K562 (cell line): ENCODE measurements around the gene LRMDA. TPM values are rescaled to one million over a fixed set of nuclear protein-coding genes. Genes with fewer than 3 reads are reported as not detected.

Experiments
- ARID1B ChIP-seq: fragments of 450-650 bp; IDR thresholded peaks from 2 replicates; pipeline ENCODE4 v1.6.1; 2016; ENCODE audit warnings: antibody characterized with exemption, mild to moderate bottlenecking, inconsistent platforms
- ATF6 ChIP-seq: sonication (generic); formaldehyde crosslinking; IDR thresholded peaks from 2 replicates; pipeline ENCODE4 v1.4.0; 2020; ENCODE audit warnings: mild to moderate bottlenecking, missing genetic modification reagents
- CHAMP1 ChIP-seq: fragments of 450-650 bp; IDR thresholded peaks from 2 replicates; pipeline ENCODE4 v1.6.1; 2016; ENCODE audit warnings: mild to moderate bottlenecking
- CTCFL ChIP-seq: IDR thresholded peaks from 2 replicates; pipeline ENCODE4 v1.6.1; 2011; ENCODE audit warnings: borderline replicate concordance, low read depth, mild to moderate bottlenecking, moderate library complexity, low read length; ENCODE audit not compliant: insufficient read depth, poor library complexity, severe bottlenecking
- KDM4B ChIP-seq, 2 experiments: fragments of 450-650 bp in 1 of 2; sonication (generic) in 1 of 2; IDR thresholded peaks; 2 replicates each; pipeline ENCODE4 v1.6.1; 2016 to 2017; ENCODE audit warnings: borderline replicate concordance in 2 of 2, antibody characterized with exemption in 1 of 2, low read depth in 1 of 2, mild to moderate bottlenecking in 1 of 2
- PRMT5 ChIP-seq: sonication (generic); formaldehyde crosslinking; IDR thresholded peaks from 2 replicates; pipeline ENCODE4 v1.5.0; 2020; ENCODE audit warnings: missing genetic modification reagents
- REST ChIP-seq, 2 experiments: fragments of 450-650 bp; formaldehyde crosslinking in 1 of 2; IDR thresholded peaks; 2 replicates each; pipeline versions ENCODE4 v1.4.0 to v1.6.1; 2014 to 2020; ENCODE audit warnings: mild to moderate bottlenecking in 2 of 2, borderline replicate concordance in 1 of 2, low read depth in 1 of 2
- ZNF41 ChIP-seq: fragments of 250-450 bp; sonication (Bioruptor Pico); conservative IDR thresholded peaks from 2 replicates; pipeline ENCODE4 v1.4.0; 2020; ENCODE audit warnings: mild to moderate bottlenecking
- ZNF586 ChIP-seq: fragments of 450-650 bp; formaldehyde crosslinking; conservative IDR thresholded peaks from 2 replicates; pipeline ENCODE4 v1.4.0; 2020; ENCODE audit warnings: mild to moderate bottlenecking, moderate library complexity
- ZSCAN32 ChIP-seq: fragments of 450-650 bp; formaldehyde crosslinking; IDR thresholded peaks from 2 replicates; pipeline ENCODE4 v1.4.0; 2020; ENCODE audit warnings: mild to moderate bottlenecking, moderate library complexity
- polyA plus RNA-seq, 8 experiments: library from polyadenylated mRNA; depleted of rRNA in 4 of 8; stranded (reverse) in 5 of 8; unstranded in 3 of 8; fragments of >200 nt; fragmentation: Nextera tagmentation in 2 of 8; fragmentation: Illumina TruSeq in 1 of 8; extraction: Ambion mirVana in 2 of 8; extraction: Trizol in 1 of 8; gene quantifications; 2 replicates each; pipeline versions ENCODE4 v1.2.1 to v1.2.3, GENCODE V29; 2011 to 2014; ENCODE audit warnings: inconsistent platforms in 1 of 8, missing spikeins in 1 of 8
- total RNA-seq, 7 experiments: library from RNA; depleted of rRNA in 6 of 7; stranded (reverse); fragments of >200 nt in 6 of 7; fragmentation: Illumina TruSeq in 2 of 7; extraction: Trizol in 2 of 7; gene quantifications; 2 replicates each; pipeline versions ENCODE4 v1.2.1 to v1.2.3, GENCODE V29; 2011 to 2021; ENCODE audit warnings: low replicate concordance in 1 of 7

Gene LRMDA
- total and polyA plus RNA-seq, 9 of the 15 experiments (the other 6 are each of a cell fraction or from before 2014, with no cell fraction given) = 0.25 TPM; not detected in 8

GRCh38 chr10:75408911-75409885 lies 22.2 kb upstream of the LRMDA start (continued):
- TF ChIP-seq KDM4B (IDR thresholded peaks at IDR 0.05; ENCODE audit: borderline replicate concordance in 2 of 2, low read depth in 1 of 2) (0 out of 4 replicates have a peak, but pooled peaks of 1 of the 2 experiments have one; percentile 33), CTCFL (no peak), ATF6 (CRISPR knock-in tag) (no peak), ZNF586 (CRISPR knock-in tag) (no peak), ZSCAN32 (no peak), ZNF41 (no peak), PRMT5 (no peak), REST (IDR thresholded peaks at IDR 0.05; ENCODE audit: borderline replicate concordance) (no peak), REST (CRISPR knock-in tag; IDR thresholded peaks at IDR 0.05; ENCODE audit: low read depth) (no peak), CHAMP1 (no peak), ARID1B (no peak)
